CD8-positive, alpha-beta memory T cell (primary cell): ENCODE results near the gene GPN1. TPM values are rescaled to one million over a fixed set of nuclear protein-coding genes. Genes with fewer than 3 reads are reported as not detected.

Source experiments
- CTCF ChIA-PET: fragments of 350-600 bp; sonication (Branson Sonifier 250); formaldehyde crosslinking; loops from one replicate; lab custom pipeline; 2021; ENCODE audit warnings: antibody characterized with exemption; lab: Charles Lee
- POLR2A ChIA-PET: fragments of 350-600 bp; sonication (Branson Sonifier 250); formaldehyde crosslinking; loops from one replicate; lab custom pipeline; 2021; ENCODE audit warnings: antibody characterized with exemption; lab: Charles Lee
- DNase-seq, 5 donors: peaks; one replicate each; pipeline versions ENCODE4 v3.0.0 to v3.0.0-alpha.2; 2020 to 2022; ENCODE audit warnings: mixed read lengths in 1 of 5
- H3K27ac ChIP-seq: one replicate; pipeline ENCODE4 v1.7.0; 2013; ENCODE audit warnings: low read depth, mild to moderate bottlenecking, low read length, moderate library complexity
- H3K27me3 ChIP-seq: 2 replicates; pipeline ENCODE4 v1.7.0; 2013; ENCODE audit warnings: low read length, mild to moderate bottlenecking; ENCODE audit not compliant: insufficient read depth, poor library complexity, severe bottlenecking
- H3K36me3 ChIP-seq: 2 replicates; pipeline ENCODE4 v1.7.0; 2013; ENCODE audit warnings: mild to moderate bottlenecking, low read length, moderate library complexity; ENCODE audit not compliant: insufficient read depth
- H3K4me1 ChIP-seq: 2 replicates; pipeline ENCODE4 v1.7.0; 2013; ENCODE audit warnings: mild to moderate bottlenecking, low read length, moderate library complexity; ENCODE audit not compliant: insufficient read depth
- H3K4me3 ChIP-seq: 2 replicates; pipeline ENCODE4 v1.7.0; 2013; ENCODE audit warnings: mild to moderate bottlenecking, low read length
- H3K9me3 ChIP-seq: 2 replicates; pipeline ENCODE4 v1.7.0; 2013; ENCODE audit warnings: mild to moderate bottlenecking, low read length
- H3K27ac Mint-ChIP-seq, 8 donors: one replicate each; pipeline ENCODE4 v1.8.0; 2020 to 2021; ENCODE audit warnings: mixed read lengths in 8 of 8, mild to moderate bottlenecking in 6 of 8, inconsistent platforms in 3 of 8, moderate library complexity in 3 of 8
- H3K27me3 Mint-ChIP-seq, 2 donors: one replicate each; pipeline ENCODE4 v1.8.0; 2020 to 2021; ENCODE audit warnings: mixed read lengths in 2 of 2, mild to moderate bottlenecking in 1 of 2, moderate library complexity in 1 of 2
- H3K36me3 Mint-ChIP-seq, 3 donors: one replicate each; pipeline ENCODE4 v1.8.0; 2020 to 2021; ENCODE audit warnings: mixed read lengths in 3 of 3, inconsistent platforms in 1 of 3, mild to moderate bottlenecking in 1 of 3
- H3K4me1 Mint-ChIP-seq, 3 donors: one replicate each; pipeline ENCODE4 v1.8.0; 2020 to 2021; ENCODE audit warnings: mixed read lengths in 3 of 3, inconsistent platforms in 1 of 3, mild to moderate bottlenecking in 1 of 3
- H3K4me3 Mint-ChIP-seq, 7 donors: one replicate each; pipeline ENCODE4 v1.8.0; 2020 to 2021; ENCODE audit warnings: mixed read lengths in 7 of 7, mild to moderate bottlenecking in 6 of 7, moderate library complexity in 4 of 7, inconsistent platforms in 2 of 7
- H3K9me3 Mint-ChIP-seq, 5 donors: one replicate each; pipeline ENCODE4 v1.8.0; 2020 to 2022; ENCODE audit warnings: mixed read lengths in 5 of 5, mild to moderate bottlenecking in 3 of 5, moderate library complexity in 2 of 5, inconsistent platforms in 1 of 5
- polyA plus RNA-seq: library from polyadenylated mRNA; unstranded; fragments of 300-500 nt; fragmentation: Illumina TruSeq; gene quantifications from one replicate; pipeline ENCODE4 v1.2.3, GENCODE V29; 2021
- total RNA-seq, 2 experiments: library from RNA; stranded (reverse); gene quantifications; one replicate each; pipeline ENCODE4 v1.2.3, GENCODE V29; 2021

GPN1 gene
- total and polyA plus RNA-seq, 3 experiments from 2014 or later: 63.6 to 70.5 (median 67.3) TPM

- Histone ChIP-seq H3K9me3 (no peaks in the 10 kb centered on the region), H3K27me3 (no peaks in the 10 kb centered on the region), H3K36me3 (peaks cover 44% of the 10 kb centered on the region), H3K4me1 (no peaks in the 10 kb centered on the region), H3K27ac (no peak overlapping the region), H3K4me3 (no peak overlapping the region)
- no peak overlapping the region for H3K4me3 Mint-ChIP-seq
- H3K27me3 Mint-ChIP-seq: no peaks in the 10 kb centered on the region
- CTCF ChIA-PET: interaction anchor here (1.1 kb wide), 1 partner anchor 16 kb away, joined by 3 read pairs; the partner anchor contains the start of genes CCDC121 and GPN1
- peaks cover 0 to 81% (median 17%) of the 10 kb centered on the region in 3 donors for H3K36me3 Mint-ChIP-seq
- POLR2A ChIA-PET: no interaction called here
- DNase-seq: no peak
- H3K9me3 Mint-ChIP-seq: no peaks in the 10 kb centered on the region
- H3K4me1 Mint-ChIP-seq: peaks cover 0 to 2% (median 0%) of the 10 kb centered on the region in 3 donors
- H3K27ac Mint-ChIP-seq: no peak overlapping the region
Measured at GRCh38 chr2:27645197-27645596, 16.3 kb downstream of the GPN1 start.

- Mint-ChIP-seq H3K36me3 (peaks cover 0 to 79% (median 12%) of the 10 kb centered on the region in 3 donors), H3K27me3 (no peaks in the 10 kb centered on the region), H3K9me3 (no peaks in the 10 kb centered on the region), H3K27ac (peak overlapping the region in 4 of 8 donors; percentile 38 to 69 (median 52)), H3K4me3 (no peak overlapping the region), H3K4me1 (peaks cover 0 to 2% (median 0%) of the 10 kb centered on the region in 3 donors)
- no peaks in the 10 kb centered on the region for H3K27me3 ChIP-seq
- peaks cover 39% of the 10 kb centered on the region for H3K36me3 ChIP-seq
- CTCF ChIA-PET: interaction anchor here (1.4 kb wide), 1 partner anchor 35 kb away, joined by 3 read pairs; no protein-coding TSS in a partner anchor
- POLR2A ChIA-PET: interaction anchor here (0.6 to 0.8 kb wide), 2 partner anchors 18 to 26 kb away, joined by 3 read pairs; no protein-coding TSS in a partner anchor
- H3K9me3 ChIP-seq: no peaks in the 10 kb centered on the region
- H3K27ac ChIP-seq: no peak overlapping the region
- no peak for DNase-seq
- no peaks in the 10 kb centered on the region for H3K4me1 ChIP-seq
- H3K4me3 ChIP-seq: no peak overlapping the region
Measured at GRCh38 chr2:27647289-27647688, 18.4 kb downstream of the GPN1 start.

GRCh38 chr2:27647737-27648136 lies 18.9 kb downstream of the GPN1 start:
- Histone ChIP-seq H3K27me3 (no peaks in the 10 kb centered on the region), H3K36me3 (peaks cover 42% of the 10 kb centered on the region), H3K27ac (no peak overlapping the region), H3K9me3 (no peaks in the 10 kb centered on the region), H3K4me3 (no peak overlapping the region), H3K4me1 (no peaks in the 10 kb centered on the region)
- H3K36me3 Mint-ChIP-seq: peaks cover 0 to 80% (median 12%) of the 10 kb centered on the region in 3 donors
- H3K27ac Mint-ChIP-seq: peak overlapping the region in 2 of 8 donors; percentile 38 to 80
- H3K27me3 Mint-ChIP-seq: no peaks in the 10 kb centered on the region
- H3K4me1 Mint-ChIP-seq: peaks cover 0 to 4% (median 2%) of the 10 kb centered on the region in 3 donors
- POLR2A ChIA-PET: no interaction called here
- no peaks in the 10 kb centered on the region for H3K9me3 Mint-ChIP-seq
- CTCF ChIA-PET: interaction anchor here (1.4 kb wide), 1 partner anchor 35 kb away, joined by 3 read pairs; no protein-coding TSS in a partner anchor
- H3K4me3 Mint-ChIP-seq: no peak overlapping the region
- DNase-seq: no peak

GRCh38 chr2:27651056-27651455 lies 22.2 kb downstream of the GPN1 start:
- POLR2A ChIA-PET: no interaction called here
- Histone ChIP-seq H3K27me3 (no peaks in the 10 kb centered on the region), H3K4me3 (no peak overlapping the region), H3K9me3 (no peaks in the 10 kb centered on the region), H3K36me3 (peaks cover 59% of the 10 kb centered on the region), H3K27ac (no peak overlapping the region), H3K4me1 (no peaks in the 10 kb centered on the region)
- CTCF ChIA-PET: interaction anchor here (0.9 kb wide), 1 partner anchor 31 kb away, joined by 3 read pairs; no protein-coding TSS in a partner anchor
- Mint-ChIP-seq H3K27me3 (no peaks in the 10 kb centered on the region), H3K4me1 (peaks cover 0 to 7% (median 5%) of the 10 kb centered on the region in 3 donors), H3K4me3 (no peak overlapping the region), H3K27ac (no peak overlapping the region), H3K36me3 (peaks cover 0 to 91% (median 20%) of the 10 kb centered on the region in 3 donors), H3K9me3 (no peaks in the 10 kb centered on the region)
- DNase-seq: no peak

- POLR2A ChIA-PET: no interaction called here
Measured at GRCh38 chr2:27652341-27652740, 23.5 kb downstream of the GPN1 start.

GRCh38 chr2:27652790-27653189 lies 23.9 kb downstream of the GPN1 start:
- H3K27me3 ChIP-seq: no peaks in the 10 kb centered on the region
- H3K27ac ChIP-seq: no peak overlapping the region
- H3K27me3 Mint-ChIP-seq: no peaks in the 10 kb centered on the region
- no peak overlapping the region for H3K4me3 ChIP-seq
- DNase-seq: no peak
- H3K36me3 Mint-ChIP-seq: peaks cover 0 to 92% (median 18%) of the 10 kb centered on the region in 3 donors
- H3K36me3 ChIP-seq: peaks cover 54% of the 10 kb centered on the region
- CTCF ChIA-PET: no interaction called here
- H3K9me3 Mint-ChIP-seq: no peaks in the 10 kb centered on the region
- H3K4me1 Mint-ChIP-seq: peaks cover 0 to 7% (median 5%) of the 10 kb centered on the region in 3 donors
- no peaks in the 10 kb centered on the region for H3K4me1 ChIP-seq
- POLR2A ChIA-PET: no interaction called here
- peak overlapping the region in 4 of 8 donors; percentile 0 to 74 (median 24) for H3K27ac Mint-ChIP-seq
- no peaks in the 10 kb centered on the region for H3K9me3 ChIP-seq
- H3K4me3 Mint-ChIP-seq: no peak overlapping the region

More at GRCh38 chr2:27652341-27652740, 23.5 kb downstream of the GPN1 start:
- Histone ChIP-seq H3K27me3 (no peaks in the 10 kb centered on the region), H3K36me3 (peaks cover 58% of the 10 kb centered on the region), H3K4me3 (no peak overlapping the region), H3K27ac (no peak overlapping the region), H3K9me3 (no peaks in the 10 kb centered on the region), H3K4me1 (no peaks in the 10 kb centered on the region)
- DNase-seq: no peak
- no peak overlapping the region for H3K4me3 Mint-ChIP-seq
- H3K36me3 Mint-ChIP-seq: peaks cover 0 to 92% (median 22%) of the 10 kb centered on the region in 3 donors
- peak overlapping the region in 3 of 8 donors; percentile 0 to 74 (median 35) for H3K27ac Mint-ChIP-seq
- no peaks in the 10 kb centered on the region for H3K27me3 Mint-ChIP-seq
- CTCF ChIA-PET: no interaction called here
- H3K9me3 Mint-ChIP-seq: no peaks in the 10 kb centered on the region
- peaks cover 0 to 7% (median 5%) of the 10 kb centered on the region in 3 donors for H3K4me1 Mint-ChIP-seq

- DNase-seq: no peak
- Mint-ChIP-seq H3K9me3 (no peaks in the 10 kb centered on the region), H3K36me3 (peaks cover 0 to 90% (median 18%) of the 10 kb centered on the region in 3 donors), H3K4me3 (no peak overlapping the region), H3K27ac (peak overlapping the region in 3 of 8 donors; percentile 13 to 37 (median 27)), H3K4me1 (peaks cover 0 to 7% (median 7%) of the 10 kb centered on the region in 3 donors), H3K27me3 (no peaks in the 10 kb centered on the region)
- Histone ChIP-seq H3K36me3 (peaks cover 52% of the 10 kb centered on the region), H3K9me3 (no peaks in the 10 kb centered on the region), H3K27ac (no peak overlapping the region), H3K27me3 (no peaks in the 10 kb centered on the region), H3K4me1 (no peaks in the 10 kb centered on the region), H3K4me3 (no peak overlapping the region)
- ChIA-PET CTCF (no interaction called here), POLR2A (no interaction called here)
Measured at GRCh38 chr2:27653397-27653796, 24.5 kb downstream of the GPN1 start.

- Mint-ChIP-seq H3K4me3 (no peak overlapping the region), H3K27me3 (no peaks in the 10 kb centered on the region), H3K4me1 (peaks cover 12 to 22% (median 18%) of the 10 kb centered on the region in 3 donors), H3K27ac (peak overlapping the region in 1 of 8 donors; percentile 63), H3K9me3 (no peaks in the 10 kb centered on the region), H3K36me3 (peaks cover 7 to 90% (median 18%) of the 10 kb centered on the region in 3 donors)
- H3K27me3 ChIP-seq: no peaks in the 10 kb centered on the region
- no peak overlapping the region for H3K27ac ChIP-seq
- H3K4me3 ChIP-seq: no peak overlapping the region
- no peak for DNase-seq
- peaks cover 51% of the 10 kb centered on the region for H3K36me3 ChIP-seq
- H3K9me3 ChIP-seq: no peaks in the 10 kb centered on the region
- CTCF ChIA-PET: interaction anchor here (1.3 kb wide), 1 partner anchor 28 kb away, joined by 3 read pairs; no protein-coding TSS in a partner anchor
- POLR2A ChIA-PET: no interaction called here
- peaks cover 7% of the 10 kb centered on the region for H3K4me1 ChIP-seq
Measured at GRCh38 chr2:27655155-27655951, 26.5 kb downstream of the GPN1 start.
